ENCODE data around the gene CDK9.

Gene CDK9

GRCh38 chr9:127818574-127818973 is 32.7 kb downstream of the CDK9 start:
- Histone ChIP-seq H3K9ac (ENCODE audit: insufficient read length, low read depth) (no peak overlapping the region), H3K27me3 (ENCODE audit: insufficient read depth, insufficient read length) (no peaks in the 10 kb centered on the region), H3K36me3 (ENCODE audit: insufficient read depth, insufficient read length, low read length) (peaks cover 57% of the 10 kb centered on the region), H3K4me3 (ENCODE audit: insufficient read length, low read depth) (peak overlapping the region; percentile 9), H3K9me3 (ENCODE audit: insufficient read depth, low read length) (no peaks in the 10 kb centered on the region), H3K4me1 (ENCODE audit: insufficient read depth, insufficient read length) (peaks cover 1% of the 10 kb centered on the region)
- TF ChIP-seq ZNF274 (IDR thresholded peaks at IDR 0.05; ENCODE audit: low read depth, low read length) (no peak), YY1 (IDR thresholded peaks at IDR 0.05; ENCODE audit: insufficient read depth, insufficient read length) (no peak), SUZ12 (IDR thresholded peaks at IDR 0.05; ENCODE audit: extremely low read depth, insufficient read depth, insufficient read length) (no peak)
- DNase-seq (ENCODE audit: low read depth, low spot score) = no peak

DNA sequence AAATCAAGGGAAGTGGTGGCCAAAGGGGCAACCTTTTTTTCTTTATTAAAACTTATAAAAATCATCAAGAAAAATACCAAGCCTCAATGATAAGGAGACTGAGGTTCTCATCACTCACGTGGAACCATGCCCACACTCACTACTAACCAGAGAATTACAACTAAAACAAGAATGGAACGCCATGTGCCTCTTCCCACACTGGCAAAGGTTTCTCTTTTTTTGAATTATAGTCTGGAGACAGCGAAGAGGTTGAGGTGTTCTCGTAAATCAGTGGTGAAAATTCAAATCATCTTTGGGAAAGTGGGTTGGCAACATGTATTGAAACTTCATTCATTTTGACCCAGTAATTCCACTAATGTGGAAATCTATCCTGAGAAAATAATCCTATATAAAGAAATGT is 36.3 kb downstream of the CDK9 start:
- Histone ChIP-seq H3K9ac (ENCODE audit: insufficient read length, low read depth) (no peak overlapping the region), H3K4me3 (ENCODE audit: insufficient read length, low read depth) (no peak overlapping the region), H3K27me3 (ENCODE audit: insufficient read depth, insufficient read length) (peaks cover 14% of the 10 kb centered on the region), H3K4me1 (ENCODE audit: insufficient read depth, insufficient read length) (peaks cover 12% of the 10 kb centered on the region), H3K36me3 (ENCODE audit: insufficient read depth, insufficient read length, low read length) (peaks cover 35% of the 10 kb centered on the region), H3K9me3 (ENCODE audit: insufficient read depth, low read length) (no peaks in the 10 kb centered on the region)
- no peak for TF ChIP-seq YY1 (IDR thresholded peaks at IDR 0.05; ENCODE audit: insufficient read depth, insufficient read length)
- TF ChIP-seq ZNF274 (IDR thresholded peaks at IDR 0.05; ENCODE audit: low read depth, low read length) = no peak
- no peak for TF ChIP-seq SUZ12 (IDR thresholded peaks at IDR 0.05; ENCODE audit: extremely low read depth, insufficient read depth, insufficient read length)
- DNase-seq (ENCODE audit: low read depth, low spot score) = no peak

DNA sequence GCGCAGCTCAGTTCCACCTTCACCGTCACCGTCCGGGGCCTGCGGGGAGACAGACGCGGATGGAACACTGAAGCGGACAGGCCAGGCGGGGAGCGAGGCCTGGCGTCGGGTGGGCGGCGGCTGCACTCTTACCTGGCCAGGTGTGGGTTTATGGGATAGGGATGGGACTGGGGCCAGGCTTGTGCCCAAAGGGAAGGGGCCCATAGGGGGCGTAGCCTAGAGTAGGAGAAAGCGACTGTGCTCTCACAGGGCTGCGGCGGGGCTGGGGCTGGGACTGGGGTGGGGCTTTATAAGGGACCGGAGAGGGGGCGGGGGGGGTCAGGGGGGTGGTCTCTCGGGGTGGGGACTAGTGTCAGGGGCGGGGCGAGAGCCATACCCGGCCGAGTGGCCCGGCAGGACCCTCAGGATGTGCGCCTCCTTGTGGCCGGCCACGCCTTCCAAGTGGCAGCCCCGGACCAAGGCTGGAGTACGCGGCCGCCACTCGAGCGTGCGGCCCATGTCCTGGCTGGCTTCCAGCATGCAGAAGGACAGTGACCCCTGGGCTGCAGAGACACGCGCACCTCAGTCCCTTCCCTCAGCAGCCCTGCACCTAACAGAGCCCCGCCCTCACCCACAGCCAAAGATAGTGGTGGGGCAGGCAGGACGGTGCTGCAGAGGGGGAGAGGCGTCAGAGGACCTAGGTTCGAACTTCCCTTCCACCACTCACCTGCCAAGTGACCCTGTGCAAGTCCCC is 39.7 kb downstream of the CDK9 start:
- no peaks in the 10 kb centered on the region for H3K9me3 ChIP-seq (ENCODE audit: insufficient read depth, low read length)
- peaks cover 21% of the 10 kb centered on the region for H3K27me3 ChIP-seq (ENCODE audit: insufficient read depth, insufficient read length)
- no peak for TF ChIP-seq SUZ12 (IDR thresholded peaks at IDR 0.05; ENCODE audit: extremely low read depth, insufficient read depth, insufficient read length)
- TF ChIP-seq ZNF274 (IDR thresholded peaks at IDR 0.05; ENCODE audit: low read depth, low read length) = no peak
- no peak for TF ChIP-seq YY1 (IDR thresholded peaks at IDR 0.05; ENCODE audit: insufficient read depth, insufficient read length)
- peaks cover 9% of the 10 kb centered on the region for H3K36me3 ChIP-seq (ENCODE audit: insufficient read depth, insufficient read length, low read length)
- DNase-seq (ENCODE audit: low read depth, low spot score) = peak; percentile 54
- H3K4me1 ChIP-seq (ENCODE audit: insufficient read depth, insufficient read length) = peaks cover 16% of the 10 kb centered on the region
- H3K9ac ChIP-seq (ENCODE audit: insufficient read length, low read depth) = peak overlapping the region; percentile 71
- no peak overlapping the region for H3K4me3 ChIP-seq (ENCODE audit: insufficient read length, low read depth)

DNA sequence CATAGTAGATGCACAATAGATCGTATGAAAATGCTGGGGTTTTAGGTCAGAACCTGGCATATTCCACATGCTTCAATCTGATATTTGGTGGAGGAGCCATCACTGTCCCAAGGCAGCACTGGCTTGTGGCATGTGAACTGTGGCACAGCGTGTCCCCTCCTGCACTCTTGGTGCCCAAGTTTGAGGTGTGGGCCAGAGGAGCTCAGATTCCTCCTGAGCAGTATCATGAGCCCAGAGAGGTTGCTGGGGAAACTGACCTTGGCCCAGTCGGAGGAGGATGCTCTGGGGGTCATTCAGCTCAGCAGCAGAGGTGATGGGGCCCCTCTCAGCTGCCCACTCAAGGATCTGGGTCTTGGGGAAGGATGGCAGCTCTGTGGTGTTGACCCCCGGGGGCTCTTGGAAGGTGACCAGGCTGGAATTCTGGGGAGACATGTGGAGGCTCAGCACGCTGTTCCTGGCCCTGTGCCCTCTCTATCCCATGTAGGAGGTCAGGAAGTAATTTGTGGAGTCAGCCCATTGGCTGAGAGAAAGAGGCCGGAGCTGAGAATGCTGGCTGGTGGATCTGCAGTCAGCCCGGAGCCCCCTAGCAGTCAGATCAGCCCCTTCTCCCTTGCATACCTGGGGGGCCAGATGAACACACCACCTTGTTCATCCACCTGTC is 40.5 kb downstream of the CDK9 start:
- H3K4me1 ChIP-seq (ENCODE audit: insufficient read depth, insufficient read length) = peaks cover 16% of the 10 kb centered on the region
- H3K27me3 ChIP-seq (ENCODE audit: insufficient read depth, insufficient read length) = peaks cover 21% of the 10 kb centered on the region
- H3K36me3 ChIP-seq (ENCODE audit: insufficient read depth, insufficient read length, low read length) = peaks cover 9% of the 10 kb centered on the region
- TF ChIP-seq YY1 (IDR thresholded peaks at IDR 0.05; ENCODE audit: insufficient read depth, insufficient read length) = no peak
- no peak for TF ChIP-seq SUZ12 (IDR thresholded peaks at IDR 0.05; ENCODE audit: extremely low read depth, insufficient read depth, insufficient read length)
- no peak for TF ChIP-seq ZNF274 (IDR thresholded peaks at IDR 0.05; ENCODE audit: low read depth, low read length)
- H3K9me3 ChIP-seq (ENCODE audit: insufficient read depth, low read length) = no peaks in the 10 kb centered on the region
- no peak for DNase-seq (ENCODE audit: low read depth, low spot score)
- no peak overlapping the region for H3K4me3 ChIP-seq (ENCODE audit: insufficient read length, low read depth)
- H3K9ac ChIP-seq (ENCODE audit: insufficient read length, low read depth) = peak overlapping the region; percentile 71

DNA sequence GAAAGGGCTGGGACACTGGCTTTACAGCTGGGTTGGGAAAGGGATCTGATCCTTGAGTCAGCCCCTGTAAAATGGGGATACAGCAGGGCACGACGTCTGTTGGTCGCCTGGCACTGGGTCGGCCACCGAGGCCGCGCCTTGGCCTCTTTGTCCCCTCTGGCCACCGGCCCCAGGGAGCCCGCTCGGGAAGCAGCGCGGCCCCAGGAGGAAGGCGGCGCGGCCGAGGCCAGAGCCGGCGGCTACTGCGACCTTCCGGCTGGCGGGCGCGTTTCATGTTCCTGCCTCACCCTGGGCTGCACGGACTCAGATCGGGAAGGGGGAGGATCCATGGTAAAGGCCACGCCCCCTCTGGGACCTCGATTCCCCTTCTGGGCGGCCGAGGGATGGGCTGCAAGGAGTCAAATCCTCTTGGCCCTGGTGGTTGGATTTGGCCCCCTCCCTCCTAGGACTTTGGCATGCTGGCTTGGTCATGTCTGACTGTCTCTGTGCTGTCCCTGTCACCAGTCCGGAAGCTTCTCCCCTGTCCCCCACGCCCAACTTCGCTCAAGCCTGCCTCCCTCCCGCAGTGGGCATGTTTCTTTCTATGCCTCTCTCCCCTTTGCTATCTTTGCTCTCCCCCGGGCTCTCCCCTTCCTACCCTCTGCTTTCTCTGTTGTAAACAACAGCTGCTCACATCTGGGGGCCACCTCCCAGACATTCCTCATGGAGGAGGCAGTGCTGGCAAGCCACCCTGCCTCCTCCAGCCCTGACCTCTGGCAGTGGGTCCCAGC is 42.6 kb downstream of the CDK9 start:
- Histone ChIP-seq H3K9me3 (ENCODE audit: insufficient read depth, low read length) (no peaks in the 10 kb centered on the region), H3K27me3 (ENCODE audit: insufficient read depth, insufficient read length) (peaks cover 21% of the 10 kb centered on the region), H3K36me3 (ENCODE audit: insufficient read depth, insufficient read length, low read length) (peaks cover 9% of the 10 kb centered on the region), H3K4me3 (ENCODE audit: insufficient read length, low read depth) (peak overlapping the region; percentile 22), H3K9ac (ENCODE audit: insufficient read length, low read depth) (peak overlapping the region; percentile 84), H3K4me1 (ENCODE audit: insufficient read depth, insufficient read length) (peaks cover 16% of the 10 kb centered on the region)
- no peak for TF ChIP-seq ZNF274 (IDR thresholded peaks at IDR 0.05; ENCODE audit: low read depth, low read length)
- no peak for TF ChIP-seq SUZ12 (IDR thresholded peaks at IDR 0.05; ENCODE audit: extremely low read depth, insufficient read depth, insufficient read length)
- no peak for TF ChIP-seq YY1 (IDR thresholded peaks at IDR 0.05; ENCODE audit: insufficient read depth, insufficient read length)
- peak; percentile 87 for DNase-seq (ENCODE audit: low read depth, low spot score)

GRCh38 chr9:127829205-127829906 is 43.5 kb downstream of the CDK9 start:
- Histone ChIP-seq H3K27me3 (ENCODE audit: insufficient read depth, insufficient read length) (peaks cover 21% of the 10 kb centered on the region), H3K36me3 (ENCODE audit: insufficient read depth, insufficient read length, low read length) (peaks cover 5% of the 10 kb centered on the region), H3K9ac (ENCODE audit: insufficient read length, low read depth) (no peak overlapping the region), H3K4me1 (ENCODE audit: insufficient read depth, insufficient read length) (peaks cover 16% of the 10 kb centered on the region), H3K9me3 (ENCODE audit: insufficient read depth, low read length) (no peaks in the 10 kb centered on the region), H3K4me3 (ENCODE audit: insufficient read length, low read depth) (no peak overlapping the region)
- DNase-seq (ENCODE audit: low read depth, low spot score) = no peak
- TF ChIP-seq ZNF274 (IDR thresholded peaks at IDR 0.05; ENCODE audit: low read depth, low read length) (no peak), SUZ12 (IDR thresholded peaks at IDR 0.05; ENCODE audit: extremely low read depth, insufficient read depth, insufficient read length) (no peak), YY1 (IDR thresholded peaks at IDR 0.05; ENCODE audit: insufficient read depth, insufficient read length) (no peak)
